Activated CD8-positive, alpha-beta memory T cell treated with anti-CD3 and anti-CD28 coated beads for 36 hours (primary cell): ENCODE results near the gene OAS2. TPM values are rescaled to one million over a fixed set of nuclear protein-coding genes. Genes with fewer than 3 reads are reported as not detected.

Experiments
- CTCF ChIA-PET: fragments of 350-600 bp; sonication (Branson Sonifier 250); formaldehyde crosslinking; loops from one replicate; lab custom pipeline; 2021; ENCODE audit warnings: antibody characterized with exemption; lab: Charles Lee
- POLR2A ChIA-PET: fragments of 350-600 bp; sonication (Branson Sonifier 250); formaldehyde crosslinking; loops from one replicate; lab custom pipeline; 2021; ENCODE audit warnings: antibody characterized with exemption; lab: Charles Lee
- total RNA-seq, 2 experiments: library from RNA; stranded (reverse); gene quantifications; one replicate each; pipeline ENCODE4 v1.2.3, GENCODE V29; 2021

Gene OAS2
- total RNA-seq, 2 experiments from 2014 or later, result 44.7 to 51.9 TPM

DNA sequence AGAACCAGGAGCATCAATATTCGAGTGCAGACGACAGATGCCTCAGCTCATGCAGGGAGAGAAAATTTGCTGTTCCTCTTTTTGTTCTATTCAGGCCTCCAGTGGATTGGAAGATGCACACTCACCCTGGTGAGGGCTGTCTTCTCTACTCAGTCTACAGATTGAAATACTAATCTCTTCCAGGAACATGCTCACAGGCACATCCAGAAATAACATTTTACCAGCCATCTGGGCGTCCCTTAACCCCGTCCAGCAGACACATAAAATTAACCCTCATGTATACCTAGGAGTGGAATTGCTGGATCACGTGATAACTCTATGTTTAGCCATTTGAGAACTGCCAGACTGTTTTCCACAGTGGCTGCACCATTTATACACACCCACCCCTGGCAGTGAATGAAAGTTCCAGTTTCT lies 4.5 kb upstream of the OAS2 start:
- POLR2A ChIA-PET, result no interaction called here
- CTCF ChIA-PET, result no interaction called here

DNA sequence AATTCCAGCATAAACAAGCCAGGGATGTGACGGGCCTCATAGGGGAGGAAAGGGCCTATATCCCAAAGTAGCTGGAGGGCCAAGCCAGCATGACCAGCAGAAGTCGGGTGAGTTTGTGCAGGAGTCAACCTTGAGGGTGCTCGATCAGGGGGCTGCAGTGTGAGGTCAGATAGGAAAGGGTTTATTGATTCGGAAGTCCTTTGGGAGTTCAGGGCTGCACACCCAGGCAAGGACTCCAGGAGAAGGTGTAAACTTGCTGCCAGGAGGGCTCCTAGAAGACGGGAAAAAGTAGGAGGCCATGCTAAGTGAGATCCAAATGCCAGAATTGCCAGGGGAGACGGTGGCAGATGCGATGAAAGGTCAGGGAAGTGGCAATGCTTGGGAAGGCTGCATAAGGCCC lies 3.4 kb upstream of the OAS2 start:
- POLR2A ChIA-PET, result no interaction called here
- CTCF ChIA-PET, result interaction anchor here (0.7 kb wide), 1 partner anchor 134 kb away, joined by 5 read pairs; no protein-coding TSS in a partner anchor

DNA sequence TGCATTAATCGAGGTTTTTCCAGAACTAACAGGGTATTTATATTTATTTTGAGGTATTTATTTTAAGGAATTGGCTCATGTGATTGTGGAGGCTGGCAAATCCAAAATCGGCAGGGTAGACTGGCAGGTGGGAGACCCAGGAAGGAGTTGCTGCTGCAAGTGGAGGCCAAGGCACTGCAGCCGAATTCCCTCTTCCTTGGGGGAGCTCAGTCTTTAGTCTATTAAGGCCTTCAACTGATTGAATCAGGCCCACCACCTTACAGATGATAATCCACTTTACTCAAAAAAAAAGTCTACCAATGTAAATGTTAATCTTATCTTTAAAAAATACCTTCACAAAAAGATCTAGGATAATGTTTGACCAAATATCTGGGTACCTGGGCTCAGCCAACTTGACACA lies 1.2 kb upstream of the OAS2 start:
- CTCF ChIA-PET, result interaction anchor here (3.0 kb wide), 1 partner anchor 16 kb away, joined by 27 read pairs; no protein-coding TSS in a partner anchor
- POLR2A ChIA-PET, result no interaction called here

DNA sequence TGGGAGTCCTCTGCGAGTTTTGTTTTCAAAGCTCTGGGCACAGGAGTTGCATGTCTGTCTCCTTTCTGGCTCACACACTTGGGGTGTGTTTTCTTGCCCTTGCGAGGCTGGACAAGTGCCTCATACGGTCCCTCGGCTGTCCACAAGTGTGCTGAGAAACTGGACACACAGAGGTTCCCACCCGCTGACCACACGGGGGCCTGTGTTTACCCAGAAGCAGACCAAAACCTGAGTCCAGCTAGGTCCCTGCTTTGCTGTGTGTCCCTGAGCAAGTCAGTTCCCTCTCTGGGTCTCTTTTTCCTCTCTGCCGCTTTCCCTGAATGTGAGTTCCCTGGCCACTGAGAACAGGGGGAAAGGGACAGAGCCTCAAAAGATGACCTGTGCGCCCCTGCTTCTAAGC lies 678 bp upstream of the OAS2 start:
- ChIA-PET CTCF (interaction anchor here (1.3 to 3.1 kb wide), 5 partner anchors 11 to 197 kb away, joined by 4 to 27 read pairs (median 7); partner anchors contain the start of gene OAS1), POLR2A (interaction anchor here (0.6 to 2.2 kb wide), 7 partner anchors 11 to 230 kb away, joined by 3 to 16 read pairs (median 7); partner anchors contain the start of genes DDX54, OAS3 and RITA1)

DNA sequence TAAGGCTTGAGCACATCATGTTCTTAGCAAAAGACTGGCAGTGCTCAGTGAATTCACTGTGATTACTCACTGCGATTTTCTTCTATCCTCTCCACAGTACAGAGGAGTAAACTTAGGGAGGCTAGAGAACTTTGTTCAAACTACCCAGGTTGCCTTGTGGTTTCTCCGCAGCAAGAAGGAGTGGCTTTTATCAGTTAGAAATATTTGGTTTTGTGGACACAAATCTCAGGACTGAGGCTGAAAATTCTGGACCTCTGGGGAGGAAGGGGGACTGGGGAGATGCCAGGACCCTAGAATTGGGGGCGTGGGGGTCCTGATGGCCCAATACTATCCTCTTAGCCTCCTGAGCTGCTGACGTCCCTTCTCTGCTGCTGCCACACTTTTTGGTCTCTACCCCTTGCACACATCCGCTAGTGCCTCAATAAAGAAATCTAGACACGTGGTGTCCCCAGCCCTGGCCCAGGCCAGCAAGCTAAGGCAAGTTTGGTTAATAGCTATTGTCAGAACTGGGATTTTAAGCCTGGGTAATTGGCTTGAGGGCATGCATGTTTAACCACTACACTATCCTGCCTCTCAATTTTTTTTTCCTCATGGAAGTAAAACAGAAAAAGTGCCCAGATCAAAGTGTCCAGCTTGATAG lies 842 bp downstream of the OAS2 start:
- POLR2A ChIA-PET, result interaction anchor here (1.2 to 2.2 kb wide), 4 partner anchors 9 to 207 kb away, joined by 4 to 16 read pairs (median 6); partner anchors contain the start of genes DDX54, OAS1, OAS3 and RITA1

DNA sequence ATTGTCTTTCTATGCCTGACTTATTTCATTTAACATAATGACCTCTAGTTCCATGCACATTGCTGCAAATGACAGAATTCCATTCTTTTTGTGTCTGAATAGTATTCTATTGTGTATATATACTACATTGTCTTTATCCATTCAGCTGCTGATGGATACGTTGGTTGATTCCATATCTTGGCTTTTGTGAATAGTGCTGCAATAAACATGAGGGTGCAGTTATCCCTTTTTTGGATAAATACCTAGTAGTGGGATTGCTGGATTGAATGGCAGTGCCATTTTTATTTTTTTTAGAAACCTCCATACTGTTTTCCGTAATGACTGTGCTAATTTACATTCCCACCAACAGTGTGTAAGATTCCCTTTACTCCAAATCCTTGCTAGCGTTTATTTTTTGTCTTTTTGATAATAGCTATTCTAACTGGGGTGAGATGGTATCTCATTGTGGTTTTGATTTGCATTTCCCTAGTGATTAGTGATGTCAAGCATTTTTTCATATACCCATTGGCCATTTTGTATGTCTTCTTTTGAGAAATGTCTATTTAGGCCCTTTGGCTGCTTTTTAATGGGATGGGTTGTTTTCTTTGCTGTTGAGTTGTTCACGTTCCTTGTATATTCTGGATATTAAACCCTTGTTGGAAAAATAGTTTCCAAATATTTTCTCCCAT lies 2.3 kb downstream of the OAS2 start:
- ChIA-PET CTCF (interaction anchor here (3.1 kb wide), 1 partner anchor 8 kb away, joined by 18 read pairs; no protein-coding TSS in a partner anchor), POLR2A (no interaction called here)

More for the DNA sequence above, 842 bp downstream of the OAS2 start:
- CTCF ChIA-PET, result interaction anchor here (0.5 to 3.1 kb wide), 7 partner anchors 9 to 379 kb away, joined by 3 to 27 read pairs (median 4); partner anchors contain the start of gene OAS1

DNA sequence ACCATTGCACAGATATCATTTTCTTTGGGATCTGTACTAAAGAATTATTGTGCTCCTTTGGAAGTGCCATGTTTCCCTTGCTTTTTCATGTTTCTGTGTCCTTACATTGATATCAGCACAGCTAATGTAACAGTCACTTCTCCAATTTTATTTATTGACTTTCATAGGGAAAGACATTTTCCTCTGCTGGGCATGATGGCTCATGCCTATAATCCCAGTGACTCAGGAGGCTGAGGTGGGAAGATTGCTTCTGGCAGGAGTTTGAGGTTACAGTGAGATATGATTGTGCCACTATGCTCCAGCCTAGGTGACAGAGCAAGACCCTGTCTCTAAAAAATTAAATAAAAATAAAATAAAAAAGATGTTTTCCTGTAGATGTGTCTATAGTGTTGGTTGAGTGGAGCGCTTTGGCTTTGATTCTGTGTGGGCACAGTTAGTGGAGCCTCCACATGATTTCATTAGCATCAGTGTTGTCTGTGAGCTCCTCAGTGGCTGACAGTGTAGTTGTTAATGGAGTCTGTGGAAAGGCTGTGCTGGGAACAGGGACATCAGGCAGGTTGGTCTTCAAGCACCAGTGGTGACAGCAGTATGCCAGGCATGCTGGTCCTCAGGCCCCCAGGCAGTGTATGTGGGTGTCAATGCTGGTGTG lies 7.4 kb downstream of the OAS2 start:
- ChIA-PET POLR2A (no interaction called here), CTCF (no interaction called here)

DNA sequence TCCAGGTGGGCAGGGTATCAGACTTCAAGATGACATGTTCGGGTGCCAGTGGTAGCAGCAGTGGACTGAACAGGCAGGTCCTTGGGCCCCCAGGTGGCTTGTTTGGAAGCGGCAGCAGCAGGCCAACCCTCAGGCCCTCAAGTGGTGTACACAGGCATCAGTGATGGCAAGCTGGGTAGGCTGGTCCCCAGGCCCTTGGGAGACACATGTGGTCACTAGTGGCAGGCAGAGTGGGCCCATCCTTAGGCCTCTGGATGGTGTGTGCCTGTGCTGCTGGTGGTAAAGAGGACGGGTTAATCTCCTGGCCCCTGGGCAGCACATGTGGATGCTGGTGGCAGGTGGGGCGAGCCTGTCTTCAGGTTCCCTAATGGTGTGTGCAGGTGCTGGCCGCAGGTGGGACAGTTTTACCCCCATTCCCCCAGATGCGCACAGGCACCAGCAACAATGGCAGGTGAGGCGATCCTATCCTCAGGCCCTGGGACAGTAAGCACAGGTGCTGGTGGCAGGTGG lies 8.0 kb downstream of the OAS2 start:
- ChIA-PET CTCF (interaction anchor here (0.6 kb wide), 1 partner anchor 187 kb away, joined by 3 read pairs; no protein-coding TSS in a partner anchor), POLR2A (no interaction called here)

DNA sequence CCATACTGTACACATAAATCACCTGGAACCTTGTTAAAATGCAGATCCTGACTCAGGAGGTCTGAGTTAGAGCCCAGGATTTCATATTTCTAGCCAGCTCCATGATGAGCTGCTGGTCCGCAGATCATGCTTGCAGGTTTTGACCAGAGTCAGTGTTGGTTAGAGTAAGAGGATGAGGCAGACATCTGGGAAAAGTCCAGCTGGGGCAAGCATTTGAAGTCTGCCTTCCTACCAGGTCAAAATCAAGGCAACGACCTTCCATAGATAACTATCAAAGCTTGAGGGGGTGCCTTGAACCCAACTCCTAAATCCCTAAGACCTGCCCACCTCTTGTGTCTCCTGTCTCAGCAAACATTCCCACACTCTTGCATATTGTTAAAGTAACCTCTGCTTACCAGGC lies 9.2 kb downstream of the OAS2 start:
- CTCF ChIA-PET, result interaction anchor here (2.8 kb wide), 1 partner anchor 9 kb away, joined by 18 read pairs; the partner anchor contains the start of gene OAS2
- POLR2A ChIA-PET, result interaction anchor here (2.6 kb wide), 1 partner anchor 9 kb away, joined by 16 read pairs; the partner anchor contains the start of gene OAS2

DNA sequence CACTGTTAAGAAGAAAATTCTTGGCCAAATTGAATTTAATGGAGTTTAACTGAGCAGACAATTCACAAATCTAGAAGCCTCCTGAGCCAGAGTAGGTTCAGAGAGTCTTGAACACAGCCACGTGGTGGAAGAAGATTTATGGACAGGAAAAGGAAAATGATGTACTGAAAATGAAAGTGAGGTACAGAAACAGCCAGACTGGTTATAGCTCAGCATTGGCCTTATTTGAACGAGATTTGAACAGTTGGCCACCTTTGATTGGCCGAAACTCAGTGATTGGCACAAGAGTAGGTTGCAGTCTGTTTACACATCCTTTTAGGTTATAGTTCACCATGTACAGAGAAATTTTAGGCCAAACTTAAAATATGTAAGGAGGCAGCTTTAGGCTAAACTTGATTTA lies 9.9 kb downstream of the OAS2 start:
- CTCF ChIA-PET, result interaction anchor here (2.8 kb wide), 1 partner anchor 9 kb away, joined by 18 read pairs; the partner anchor contains the start of gene OAS2
- POLR2A ChIA-PET, result interaction anchor here (2.6 kb wide), 1 partner anchor 10 kb away, joined by 16 read pairs; the partner anchor contains the start of gene OAS2

DNA sequence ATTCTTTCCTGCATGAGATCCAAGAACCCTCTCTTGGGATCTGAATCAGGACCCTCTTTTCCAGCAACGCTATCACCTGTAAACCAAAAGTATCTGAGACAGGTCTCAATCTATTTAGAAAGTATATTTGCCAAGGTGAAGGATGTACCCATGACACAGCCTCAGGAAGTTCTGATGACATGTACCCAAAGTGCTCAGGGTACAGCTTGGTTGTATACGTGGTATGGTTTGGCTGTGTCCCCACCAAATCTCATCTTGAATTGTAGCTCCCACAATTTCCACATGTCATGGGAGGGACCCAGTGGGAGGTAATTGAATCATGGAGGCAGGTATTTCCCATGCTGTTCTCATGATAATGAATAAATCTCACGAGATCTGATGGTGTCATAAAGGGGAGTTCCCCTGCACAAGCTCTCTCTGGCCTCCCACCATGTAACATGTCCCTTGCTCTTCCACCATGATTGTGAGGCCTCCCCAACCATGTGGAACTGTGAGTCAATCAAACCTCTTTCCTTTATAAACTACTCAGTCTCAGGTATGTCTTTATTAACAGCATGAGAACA lies 10.6 kb downstream of the OAS2 start:
- CTCF ChIA-PET, result interaction anchor here (2.8 kb wide), 1 partner anchor 10 kb away, joined by 18 read pairs; the partner anchor contains the start of gene OAS2
- POLR2A ChIA-PET, result interaction anchor here (2.6 kb wide), 1 partner anchor 10 kb away, joined by 16 read pairs; the partner anchor contains the start of gene OAS2

DNA sequence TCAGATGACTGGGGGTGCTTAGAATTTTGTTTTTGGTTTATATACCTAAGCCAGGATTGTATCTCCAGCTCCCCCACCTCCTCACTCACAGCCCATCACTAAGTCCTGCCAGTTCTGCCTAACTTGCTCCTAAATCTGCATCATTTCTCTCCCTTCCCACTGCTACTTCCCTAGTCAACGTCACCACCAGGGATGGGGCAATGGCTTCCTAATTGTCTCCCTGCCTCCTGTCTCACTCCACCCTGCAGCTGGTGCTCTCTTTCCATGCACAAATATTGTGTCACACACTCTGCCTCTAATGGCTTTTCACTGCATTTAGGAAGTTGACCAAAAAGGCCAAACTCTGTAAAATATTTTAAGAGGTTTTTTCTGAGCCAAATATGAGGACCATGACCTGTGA lies 11.5 kb downstream of the OAS2 start:
- POLR2A ChIA-PET, result interaction anchor here (2.6 kb wide), 1 partner anchor 11 kb away, joined by 16 read pairs; the partner anchor contains the start of gene OAS2
- CTCF ChIA-PET, result interaction anchor here (0.6 to 2.8 kb wide), 2 partner anchors 11 to 12 kb away, joined by 4 to 18 read pairs; partner anchors contain the start of gene OAS2

DNA sequence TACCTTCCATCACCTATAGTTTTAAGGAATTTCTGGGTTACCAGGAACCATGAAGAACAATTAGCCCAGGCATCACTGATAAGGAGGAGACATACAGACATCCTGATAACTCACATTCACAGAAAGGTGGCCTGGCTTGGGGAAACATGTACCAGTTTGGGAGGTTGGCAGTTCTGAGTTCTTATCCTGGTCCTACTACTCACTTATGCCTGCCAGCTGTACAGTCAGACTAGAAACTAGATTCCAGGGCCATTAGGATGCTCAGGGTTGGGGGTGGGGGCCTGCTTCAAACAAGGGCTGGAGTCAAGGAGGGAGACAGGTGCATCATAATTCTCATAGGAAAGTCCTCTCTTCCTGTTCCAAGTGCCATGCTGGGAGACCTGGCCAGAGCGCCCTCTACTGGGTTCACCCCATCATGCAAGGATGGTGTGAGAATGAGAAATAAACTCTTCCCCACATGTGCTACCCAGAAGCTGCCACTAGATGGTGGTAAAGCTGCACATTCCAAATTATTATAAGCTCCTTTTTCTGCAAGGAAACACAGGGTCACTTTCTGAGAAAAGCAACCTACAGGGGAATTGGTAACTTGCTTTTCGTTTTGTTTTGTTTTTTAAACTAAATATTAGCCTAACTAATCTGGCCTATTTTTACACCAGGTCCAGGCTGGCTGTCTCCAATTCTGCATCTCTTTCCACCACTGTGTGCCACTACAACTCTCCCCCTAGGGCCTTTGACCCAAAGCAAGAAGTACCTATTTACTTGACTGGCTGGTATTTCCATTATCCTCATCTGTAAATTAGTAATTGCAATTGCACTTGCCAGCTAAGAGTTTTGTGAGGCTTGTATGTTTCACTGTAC lies 14.5 kb downstream of the OAS2 start:
- CTCF ChIA-PET, result interaction anchor here (0.7 to 4.0 kb wide), 22 partner anchors 9 to 189 kb away, joined by 3 to 27 read pairs (median 4); partner anchors contain the start of gene OAS2

DNA sequence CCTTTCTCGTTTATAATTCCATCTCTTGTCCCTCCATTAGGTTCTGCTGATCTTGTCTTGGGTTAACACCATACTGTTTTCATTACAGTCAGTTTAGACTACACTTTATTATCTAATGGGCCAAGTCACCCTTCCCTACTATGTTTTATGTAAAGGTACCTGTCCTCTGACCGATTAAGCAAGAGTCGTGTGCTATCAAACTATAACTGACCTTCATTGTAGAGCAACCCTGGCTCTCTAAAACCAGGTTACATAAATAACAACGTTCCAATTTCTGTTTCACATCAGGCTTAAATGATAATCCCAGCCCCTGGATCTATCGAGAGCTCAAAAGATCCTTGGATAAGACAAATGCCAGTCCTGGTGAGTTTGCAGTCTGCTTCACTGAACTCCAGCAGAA lies 16.7 kb downstream of the OAS2 start:
- CTCF ChIA-PET, result interaction anchor here (0.7 to 4.0 kb wide), 2 partner anchors 16 to 266 kb away, joined by 3 to 27 read pairs; partner anchors contain the start of gene OAS2

More for the DNA sequence above, 14.5 kb downstream of the OAS2 start:
- POLR2A ChIA-PET, result interaction anchor here (0.6 to 1.3 kb wide), 2 partner anchors 15 to 190 kb away, joined by 4 to 8 read pairs; partner anchors contain the start of gene OAS2

DNA sequence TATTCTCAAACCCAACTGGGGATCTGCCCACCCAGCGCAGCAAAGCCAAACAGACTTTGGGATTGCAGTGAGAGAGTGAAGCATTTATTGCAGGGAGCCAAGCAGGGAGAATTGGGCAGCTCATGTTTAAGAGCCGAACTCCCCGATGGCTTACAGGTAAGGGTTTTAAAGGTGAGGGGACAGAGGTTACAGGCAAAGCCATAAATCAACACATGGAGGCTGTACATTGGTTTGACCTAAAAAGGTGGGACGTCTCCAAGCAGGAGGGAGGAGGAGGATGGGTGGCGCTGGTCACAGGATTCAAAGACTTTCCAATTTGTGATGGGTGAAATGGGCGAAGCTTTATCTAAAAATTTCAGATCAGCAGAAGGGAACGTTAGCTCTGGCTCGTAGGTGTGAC lies 18.2 kb downstream of the OAS2 start:
- ChIA-PET POLR2A (no interaction called here), CTCF (no interaction called here)

More for the DNA sequence above, 16.7 kb downstream of the OAS2 start:
- POLR2A ChIA-PET, result no interaction called here

DNA sequence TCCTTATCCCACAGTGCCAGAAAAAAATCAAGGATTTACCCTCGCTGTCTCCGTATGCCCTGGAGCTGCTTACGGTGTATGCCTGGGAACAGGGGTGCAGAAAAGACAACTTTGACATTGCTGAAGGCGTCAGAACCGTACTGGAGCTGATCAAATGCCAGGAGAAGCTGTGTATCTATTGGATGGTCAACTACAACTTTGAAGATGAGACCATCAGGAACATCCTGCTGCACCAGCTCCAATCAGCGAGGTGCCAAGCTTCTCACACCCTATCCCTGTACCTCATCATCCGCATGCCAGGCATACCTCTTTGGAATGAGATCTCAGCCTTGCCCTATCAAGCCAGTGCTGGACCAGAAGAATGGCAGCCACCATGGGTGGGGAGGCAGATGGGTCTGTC lies 19.2 kb downstream of the OAS2 start:
- ChIA-PET CTCF (interaction anchor here (1.0 kb wide), 2 partner anchors 97 to 137 kb away, joined by 3 read pairs; no protein-coding TSS in a partner anchor), POLR2A (no interaction called here)
